ENCODE results near the gene TASP1.
"Not testable (repeated sequence)": the region's sequence is repeated elsewhere in the genome, so short reads cannot be mapped to it uniquely, and the experiment has no call there.

The TASP1 gene

DNA sequence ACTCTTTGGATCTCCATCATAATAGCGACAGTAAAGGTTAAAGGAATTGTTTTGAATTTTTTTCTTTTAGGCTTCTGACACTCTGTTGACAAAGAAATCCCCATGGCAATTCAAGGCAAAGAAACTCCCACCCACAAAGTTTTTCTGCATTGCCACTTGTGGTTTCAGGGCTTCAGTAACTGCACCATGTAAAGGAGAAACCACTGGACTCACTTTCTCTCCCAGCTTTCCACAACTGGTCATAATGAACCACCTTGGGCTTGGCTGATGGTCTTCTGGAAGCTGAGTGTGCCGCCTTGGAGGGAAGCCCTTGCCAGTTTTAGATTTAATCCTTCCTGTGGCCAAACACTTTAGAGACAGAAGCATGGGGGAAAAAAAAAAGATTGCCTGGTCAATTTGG is 254.6 kb downstream of the TASP1 start:
- no peak for DNase-seq

DNA sequence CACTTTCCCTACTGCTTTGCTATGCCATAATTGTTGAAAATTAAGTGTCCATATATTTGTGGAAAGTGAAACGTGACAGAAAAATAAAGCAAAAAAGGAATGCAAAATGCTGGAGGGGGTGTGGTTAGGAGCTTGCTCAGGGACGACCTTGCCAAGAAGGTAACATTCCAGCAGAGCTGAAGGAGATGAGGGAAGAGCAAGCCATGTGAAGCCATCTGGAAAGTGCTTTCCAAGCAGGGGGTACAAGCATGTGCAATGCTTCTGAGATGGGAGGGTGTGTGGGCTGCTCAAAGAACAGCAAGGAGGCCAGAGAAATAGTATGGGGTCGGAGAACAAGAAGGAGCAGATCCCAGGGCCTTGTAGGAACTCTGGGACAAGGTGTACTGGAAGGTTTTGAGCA is 255.9 kb downstream of the TASP1 start:
- no peak for DNase-seq

GRCh38 chr20:13380497-13381229 is 258.1 kb downstream of the TASP1 start:
- DNase-seq: not testable (repeated sequence)

GRCh38 chr20:13373400-13373799 is 265.3 kb downstream of the TASP1 start:
- DNase-seq: no peak

DNA sequence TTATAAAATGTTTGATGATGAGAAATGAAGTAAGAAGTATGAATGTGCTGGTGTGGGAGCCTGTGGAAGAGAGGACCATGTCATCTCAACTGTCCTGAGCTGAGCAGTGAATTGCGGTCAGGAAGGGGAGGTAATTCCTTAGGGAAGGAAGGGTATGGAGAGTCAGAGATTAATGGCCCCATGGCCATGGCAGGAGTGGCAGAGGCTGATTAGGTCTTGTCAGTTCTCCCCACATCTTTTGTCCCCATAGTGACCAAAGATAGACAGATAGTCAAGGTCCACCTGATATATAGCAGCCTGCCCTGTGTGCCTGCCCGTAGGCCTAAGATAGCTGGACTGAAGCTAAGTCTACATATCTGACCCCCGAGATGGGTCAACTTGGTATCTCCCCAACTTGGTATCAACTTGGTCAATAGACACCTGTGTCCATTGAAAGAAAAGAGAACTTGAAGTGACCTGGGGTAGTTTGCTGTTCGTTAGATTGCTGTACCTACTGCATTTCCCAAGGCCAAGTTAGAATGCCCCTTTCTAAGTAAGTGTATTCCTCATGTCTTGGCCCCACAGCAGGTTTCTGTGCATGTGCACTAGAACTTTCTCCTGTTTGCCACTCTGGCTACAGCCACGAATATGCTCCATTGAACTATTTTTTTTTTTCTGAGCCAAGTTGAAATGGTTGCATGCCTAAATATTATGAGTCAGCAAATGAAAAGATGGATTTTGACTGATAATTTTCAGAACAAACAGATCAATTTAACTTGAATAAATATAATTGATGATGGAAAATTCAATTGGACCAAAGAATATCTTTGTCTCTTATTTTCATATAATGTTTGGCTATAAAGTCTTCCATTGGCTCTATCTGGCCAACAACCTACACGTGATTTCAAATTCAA is 274.2 kb downstream of the TASP1 start:
- no peak for DNase-seq

- no peak for DNase-seq
These were observed 275.3 kb downstream of the TASP1 start for GRCh38 chr20:13363473-13363872.

GRCh38 chr20:13362165-13362564 is 276.6 kb downstream of the TASP1 start:
- DNase-seq: not testable (repeated sequence)

- DNase-seq: not testable (repeated sequence)
These were observed 279.8 kb downstream of the TASP1 start for GRCh38 chr20:13358936-13359335.

- DNase-seq: not testable (repeated sequence)
These were observed 280.9 kb downstream of the TASP1 start for GRCh38 chr20:13357782-13358181.

GRCh38 chr20:13356591-13356990 is 282.1 kb downstream of the TASP1 start:
- no peak for DNase-seq

DNA sequence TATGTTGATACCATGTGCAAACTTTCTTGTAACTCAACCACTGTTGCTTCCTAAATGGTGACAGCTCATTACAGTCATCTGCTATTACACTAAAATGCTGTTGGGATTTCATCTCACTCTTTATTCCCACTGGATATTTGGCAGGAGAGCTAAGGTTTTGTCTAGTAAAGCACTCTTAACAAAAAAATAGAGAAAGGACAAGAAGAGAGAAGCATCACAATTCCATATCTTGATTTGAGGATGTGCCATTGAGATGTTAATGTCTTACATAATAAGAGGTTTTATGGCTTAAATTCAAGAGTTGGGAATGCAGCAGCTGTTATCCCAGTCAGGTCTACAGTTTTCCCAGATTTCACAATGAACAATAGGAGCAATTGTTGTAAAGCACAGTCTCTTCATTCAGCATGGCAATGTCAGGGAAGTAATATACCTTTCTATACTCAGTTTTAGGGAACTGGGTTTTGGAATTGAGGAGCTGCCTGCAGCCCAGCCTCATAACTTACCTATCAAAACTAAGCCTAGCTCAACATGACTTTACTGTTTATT is 282.7 kb downstream of the TASP1 start:
- no peak for DNase-seq

GRCh38 chr20:13355411-13355810 is 283.3 kb downstream of the TASP1 start:
- DNase-seq: no peak

- DNase-seq: no peak
These were observed 285.3 kb downstream of the TASP1 start for GRCh38 chr20:13353261-13353945.

GRCh38 chr20:13349235-13349604 is 289.5 kb downstream of the TASP1 start:
- no peak for DNase-seq

DNA sequence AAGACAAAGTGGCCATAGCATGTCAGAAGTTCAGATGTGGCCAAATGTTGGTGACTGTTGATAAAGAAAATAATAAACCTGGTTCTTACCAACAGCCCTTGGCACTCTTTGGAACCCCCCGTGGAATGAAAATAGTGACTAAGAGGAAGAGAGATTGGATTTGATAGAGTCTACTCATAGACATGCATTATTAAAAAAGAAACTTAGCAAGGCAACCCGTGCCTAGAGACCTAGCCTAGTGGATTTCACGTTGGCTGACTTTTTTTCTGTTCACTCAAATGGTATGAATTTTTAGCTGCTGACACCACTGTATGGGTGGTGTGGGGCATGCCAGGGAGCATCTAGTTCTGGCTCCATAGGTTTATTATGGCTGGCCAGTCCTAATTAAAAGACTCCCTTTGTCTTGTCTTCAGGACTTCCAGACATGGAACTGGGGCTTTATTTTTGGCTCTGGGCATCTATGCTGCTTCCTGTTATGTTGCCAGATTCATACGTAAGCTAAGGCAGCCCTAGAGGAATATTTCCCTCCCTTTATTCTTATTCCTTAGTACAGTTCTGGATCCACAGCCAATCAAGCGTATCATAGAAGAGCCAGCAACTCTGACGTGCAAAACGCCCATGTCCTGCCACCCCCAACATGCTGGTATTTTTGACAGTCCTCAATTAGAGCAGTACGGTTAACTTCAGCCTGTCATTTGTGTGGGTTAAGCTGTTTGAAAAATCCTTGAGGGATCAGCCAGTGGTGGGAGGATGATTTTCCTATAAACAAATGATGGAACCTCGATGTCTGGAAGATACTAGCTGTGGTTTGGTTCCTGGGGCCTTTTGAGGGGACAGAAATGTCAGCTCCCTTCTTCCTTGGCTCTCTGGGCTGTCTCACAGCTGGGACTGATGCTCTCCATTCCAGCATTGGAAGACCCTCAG is 290.2 kb downstream of the TASP1 start:
- DNase-seq: no peak

DNA sequence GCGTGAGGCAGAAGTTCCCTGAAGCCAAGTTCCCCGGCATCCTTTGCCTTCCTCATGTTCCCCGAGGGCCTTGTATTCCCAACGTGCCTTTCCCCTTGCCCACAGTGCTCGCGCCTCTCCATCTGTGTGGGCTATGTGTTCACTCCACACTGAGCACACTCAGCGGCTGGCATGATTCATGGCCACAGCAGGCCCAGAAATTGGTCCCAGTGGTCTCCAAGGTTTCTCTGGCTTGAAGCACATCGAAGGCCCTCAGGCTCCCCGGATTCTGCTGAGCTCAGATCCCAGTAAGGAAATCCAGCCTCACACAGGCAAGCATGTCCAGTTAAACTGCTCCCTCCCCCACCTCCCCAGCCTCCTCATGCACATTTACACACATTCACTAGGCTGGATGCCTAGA is 294.1 kb downstream of the TASP1 start:
- DNase-seq: no peak

- no peak for DNase-seq
These were observed 296.1 kb downstream of the TASP1 start for GRCh38 chr20:13342469-13343242.

GRCh38 chr20:13341737-13342393 is 296.9 kb downstream of the TASP1 start:
- no peak for DNase-seq

DNA sequence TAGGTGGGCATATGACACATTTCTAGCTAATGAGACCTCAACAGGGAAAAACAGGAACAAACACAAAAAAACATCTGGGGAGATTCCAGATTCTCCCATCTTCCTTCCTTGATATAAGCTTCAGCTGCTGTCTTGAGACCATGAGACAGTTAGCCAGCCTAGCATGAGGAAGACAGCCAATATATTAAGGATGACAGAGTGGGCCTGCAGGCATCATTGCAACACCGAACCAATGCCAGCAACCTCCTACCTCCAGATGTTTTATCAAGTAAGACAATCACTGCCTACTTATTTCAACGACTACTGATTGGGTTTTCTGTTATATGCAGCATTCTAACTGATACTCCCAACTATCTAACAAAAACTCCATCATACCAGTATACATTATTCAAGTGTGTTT is 298.6 kb downstream of the TASP1 start:
- DNase-seq: no peak

All from CD4-positive, alpha-beta T cell treated with Interferon alpha-2 for 1 hour (primary cell).